Dermis microvascular lymphatic vessel endothelial cell (primary cell): Measurements from ENCODE around the gene GAGE10. TPM values are rescaled to one million over a fixed set of nuclear protein-coding genes. Genes with fewer than 3 reads are reported as not detected.
"Not testable (repeated sequence)": the region's sequence is repeated elsewhere in the genome, so short reads cannot be mapped to it uniquely, and the experiment has no call there.

Experiments used
- DNase-seq, 2 donors: peaks; one replicate each; pipeline versions ENCODE4 v3.0.0 to v3.0.0-alpha.2; 2010; ENCODE audit warnings: low read depth in 2 of 2
- total RNA-seq: library from RNA; depleted of rRNA; stranded (reverse); fragments of >200 nt; gene quantifications from 2 replicates; pipeline ENCODE4 v1.2.1, GENCODE V29; 2014

GAGE10 gene
- total RNA-seq, 1 donor from 2014 or later, result not detected

DNA sequence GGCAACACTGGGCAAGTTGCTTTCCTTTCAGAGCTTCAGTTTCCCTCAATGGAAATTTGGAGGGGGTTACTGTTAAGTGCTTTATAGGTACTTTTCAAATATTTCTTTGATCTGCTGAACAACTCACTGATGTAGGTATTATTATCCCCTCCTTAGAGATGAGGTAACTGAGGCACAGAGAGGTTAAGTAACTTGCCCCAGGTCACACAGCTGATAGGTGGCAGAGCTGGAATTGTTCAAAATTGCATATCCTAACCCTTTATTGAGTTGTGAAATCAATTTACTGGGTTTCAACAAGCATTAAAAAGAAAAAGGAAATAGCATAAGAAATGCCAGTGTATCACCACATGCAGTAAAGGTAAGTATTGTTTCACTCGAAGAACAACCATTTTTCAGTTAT lies 27.2 kb upstream of the GAGE10 start:
- no peak for DNase-seq

DNA sequence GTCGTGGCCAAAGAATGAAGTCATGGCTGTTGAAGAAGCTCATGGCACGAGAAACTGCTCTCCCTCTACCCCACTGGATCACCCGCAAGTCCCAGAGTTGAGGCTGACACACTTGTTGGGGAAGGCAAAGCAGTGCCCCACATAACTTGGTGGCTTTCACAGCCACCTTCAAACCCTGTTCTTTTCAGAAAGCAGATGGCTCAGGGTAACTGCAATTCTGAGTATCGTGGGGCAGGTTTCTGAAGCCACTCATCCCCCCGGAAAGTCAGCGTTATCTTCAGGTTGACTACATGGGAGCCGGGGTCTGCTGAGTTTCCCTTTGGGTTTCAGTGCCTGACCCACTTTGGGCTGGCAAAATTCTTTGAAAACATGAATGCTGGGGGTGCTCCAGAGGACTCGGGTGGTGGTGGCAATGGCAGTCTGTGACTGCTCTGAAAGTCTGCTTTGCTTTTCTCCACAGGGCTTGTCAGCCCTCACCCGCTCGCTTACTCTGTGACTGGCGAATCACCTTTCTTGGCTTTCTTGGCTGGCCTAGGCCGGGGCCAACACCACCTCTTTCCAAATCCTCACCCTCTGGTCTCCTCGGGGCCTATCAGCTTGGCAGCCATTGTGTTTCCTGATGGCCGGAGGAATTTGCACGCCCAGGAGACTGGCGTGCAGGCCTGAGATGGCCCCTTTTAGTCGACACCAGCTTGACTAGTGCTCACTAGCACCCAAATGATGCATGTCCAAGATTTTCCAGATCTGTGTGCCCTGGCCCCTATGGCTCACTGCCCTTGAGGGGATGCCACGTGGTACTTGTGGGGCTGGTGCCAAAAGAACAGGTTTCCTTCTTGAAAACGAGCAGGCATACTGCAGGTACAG lies 26.5 kb upstream of the GAGE10 start:
- DNase-seq, result no peak

DNA sequence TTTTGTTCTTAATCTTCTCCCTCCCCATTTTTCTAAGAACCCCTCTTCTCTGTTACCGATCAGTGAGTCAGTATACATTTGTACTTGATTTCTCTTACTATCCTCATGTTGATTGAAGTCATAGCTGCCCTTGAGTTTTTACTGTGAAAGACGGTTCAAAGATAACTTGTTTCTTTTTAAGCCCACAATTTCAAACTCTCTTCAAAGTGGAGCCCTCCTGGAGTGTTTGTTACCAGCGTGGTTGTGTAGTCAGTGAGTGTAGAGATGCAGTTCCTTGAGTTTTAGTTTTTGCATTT lies 26.0 kb upstream of the GAGE10 start:
- DNase-seq, result no peak

GRCh38 chrX:49278081-49278480 lies 25.4 kb upstream of the GAGE10 start:
- no peak for DNase-seq

- DNase-seq, result no peak
Measured at GRCh38 chrX:49282647-49283011, 20.8 kb upstream of the GAGE10 start.

GRCh38 chrX:49284212-49284611 lies 19.2 kb upstream of the GAGE10 start:
- DNase-seq, result no peak

- DNase-seq, result no peak
Measured at GRCh38 chrX:49286136-49286535, 17.3 kb upstream of the GAGE10 start.

DNA sequence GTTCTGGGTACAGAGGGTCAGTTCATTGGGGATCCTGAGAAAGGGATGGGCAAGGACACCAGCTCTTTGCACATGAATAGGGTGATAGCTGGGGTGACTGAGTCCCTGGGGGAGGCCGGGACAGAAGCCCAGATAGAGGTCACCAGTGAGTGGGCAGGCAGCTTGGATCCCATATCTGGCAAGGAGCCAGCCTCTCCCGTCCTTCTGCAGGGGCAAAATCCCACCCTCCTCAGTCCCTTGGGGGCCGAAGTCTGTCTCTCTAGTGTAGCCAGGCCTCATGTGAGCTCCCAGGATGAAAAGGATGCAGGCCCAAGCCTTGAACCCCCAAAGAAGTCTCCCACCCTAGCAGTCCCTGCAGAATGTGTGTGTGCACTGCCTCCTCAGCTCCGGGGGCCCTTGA lies 16.9 kb upstream of the GAGE10 start:
- DNase-seq, result no peak

GRCh38 chrX:49287665-49288064 lies 15.8 kb upstream of the GAGE10 start:
- DNase-seq, result no peak

DNA sequence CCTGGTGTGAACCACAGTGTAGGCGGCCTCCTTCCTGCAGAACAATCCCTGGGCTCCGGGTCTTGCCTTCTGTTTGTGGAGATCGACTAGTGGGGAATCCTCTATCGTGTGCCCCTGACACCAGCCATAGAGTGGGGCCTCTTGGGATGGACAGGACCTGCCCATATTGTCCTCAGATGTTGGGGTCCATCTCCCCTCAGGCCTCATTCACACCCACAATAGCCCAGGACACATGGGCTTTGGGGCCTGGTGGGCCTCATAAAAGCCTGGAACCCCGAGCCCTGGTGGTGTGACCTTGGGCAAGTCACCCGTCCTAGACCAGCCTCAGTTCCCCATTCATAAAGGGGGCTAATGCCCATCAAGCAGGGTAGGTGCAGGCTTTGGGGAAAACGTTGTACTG lies 13.2 kb upstream of the GAGE10 start:
- no peak for DNase-seq

DNA sequence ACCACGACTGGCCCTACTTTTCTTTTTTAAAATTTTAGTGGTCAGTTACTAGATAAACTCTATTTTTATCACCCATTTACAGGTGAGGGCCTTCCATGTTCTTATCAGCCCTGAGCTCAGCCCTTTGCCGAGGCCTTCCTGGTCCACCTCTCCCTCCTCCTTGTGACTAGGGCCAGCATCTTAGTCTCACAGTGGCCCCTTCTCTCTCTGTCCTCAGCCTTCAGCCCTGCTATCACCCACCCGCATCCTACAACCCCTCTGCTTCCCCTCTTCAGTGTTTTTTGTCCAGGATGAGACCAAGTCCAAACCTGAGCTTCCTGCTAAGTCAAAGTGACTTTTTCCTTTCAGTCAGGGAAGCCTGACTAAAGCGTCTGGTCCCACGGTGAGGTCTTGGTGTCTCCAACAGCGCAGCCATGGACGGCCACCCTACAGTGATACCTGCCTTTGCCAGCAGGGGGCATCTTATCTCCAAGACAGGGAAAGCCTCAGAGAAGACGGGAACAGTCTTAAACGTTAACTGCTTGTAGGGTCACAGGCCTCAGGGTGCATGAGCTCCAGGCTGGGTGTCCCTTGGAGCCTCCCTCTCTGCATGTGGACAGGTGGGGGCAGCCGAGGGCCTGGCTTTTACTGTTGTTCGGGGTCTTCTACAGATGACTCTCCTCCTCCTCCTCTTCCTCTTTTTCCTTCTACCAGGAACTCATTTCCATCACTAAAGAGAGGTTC lies 11.7 kb upstream of the GAGE10 start:
- DNase-seq, result peak in 1 of 2 donors; percentile 50

DNA sequence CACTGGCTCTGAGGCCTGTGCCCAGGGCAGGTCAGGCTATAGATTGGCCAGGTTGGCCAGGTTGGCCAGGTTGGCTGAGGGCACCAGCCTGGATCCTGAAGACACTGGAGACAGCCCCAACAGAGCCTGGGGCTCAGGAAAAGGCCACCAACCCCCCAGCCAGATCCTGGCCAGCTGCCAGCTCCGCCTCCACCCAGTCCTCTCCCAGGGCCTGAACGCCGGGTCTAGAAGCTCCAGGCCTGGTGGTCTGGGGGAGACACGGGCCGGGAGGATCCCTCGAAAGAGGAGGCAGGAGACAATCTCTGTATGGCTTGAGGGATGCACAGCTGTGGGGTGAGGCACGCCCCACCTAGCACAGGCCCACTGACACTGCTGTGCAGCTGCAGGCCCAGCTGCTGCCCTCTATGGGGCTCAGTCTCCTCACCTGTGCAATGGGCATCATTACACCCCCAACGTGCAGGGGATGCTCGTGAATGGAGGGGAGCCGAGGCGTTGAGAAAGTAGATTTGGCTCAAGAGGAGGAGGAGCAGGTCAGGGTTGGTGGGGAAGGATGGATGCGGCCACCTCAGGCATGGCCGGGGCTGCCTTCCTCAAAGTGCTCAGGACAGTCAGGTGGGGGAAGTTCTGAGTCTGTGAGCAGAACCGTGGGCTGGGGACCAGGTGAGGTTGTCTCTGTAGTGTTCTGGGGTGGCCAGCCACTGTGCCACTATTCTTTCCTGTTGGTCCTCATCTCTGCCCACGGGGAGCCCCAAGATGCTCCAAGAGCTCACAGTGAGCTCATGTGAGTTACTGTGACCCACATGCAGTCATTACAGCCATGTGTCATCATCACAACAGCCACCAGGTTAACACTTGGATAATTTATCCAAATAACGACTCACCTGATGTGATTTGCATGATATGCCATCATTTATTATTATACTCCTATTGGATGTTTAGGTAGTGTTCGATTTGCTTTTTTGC lies 10.8 kb upstream of the GAGE10 start:
- DNase-seq, result no peak

GRCh38 chrX:49299293-49299692 lies 4.2 kb upstream of the GAGE10 start:
- DNase-seq, result not testable (repeated sequence)

- DNase-seq, result no peak
Measured at GRCh38 chrX:49300703-49301102, 2.7 kb upstream of the GAGE10 start.

GRCh38 chrX:49307775-49308174 lies 4.3 kb downstream of the GAGE10 start:
- not testable (repeated sequence) for DNase-seq

DNA sequence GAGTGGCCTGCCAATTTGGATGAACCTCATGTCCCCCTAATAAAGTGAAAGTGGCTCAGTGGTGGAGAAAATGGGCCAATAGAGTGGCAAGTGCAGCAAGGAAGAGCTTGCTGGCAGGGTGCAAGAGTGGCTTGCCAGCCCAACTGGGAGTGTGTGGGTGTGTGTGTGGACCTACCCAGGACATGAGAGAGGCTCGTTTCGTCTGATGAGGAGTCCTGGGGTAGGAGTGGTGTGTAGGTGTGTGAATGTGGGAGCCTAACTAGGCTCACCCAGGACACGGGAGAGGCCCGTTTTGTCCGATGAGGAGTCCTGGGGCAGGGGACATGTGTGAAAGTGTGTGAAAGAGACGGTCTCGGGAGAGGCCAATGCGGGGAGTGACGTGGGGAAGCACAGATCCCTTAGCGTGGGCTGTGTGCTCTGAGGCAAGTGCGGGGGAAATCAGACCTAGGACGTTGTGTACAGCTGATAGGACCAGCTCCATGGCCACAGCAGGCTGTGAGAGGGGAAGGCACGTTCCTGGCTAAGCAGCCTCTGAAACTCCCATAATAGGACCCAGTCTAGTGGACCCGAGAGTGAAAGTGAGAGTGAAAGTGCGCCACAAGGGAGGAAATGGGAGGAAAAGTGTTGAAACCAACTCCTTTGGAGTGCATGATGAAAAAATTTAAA lies 5.3 kb downstream of the GAGE10 start:
- no peak for DNase-seq

- peak in 1 of 2 donors; percentile 2 for DNase-seq
Measured at GRCh38 chrX:49309401-49309981, 6.0 kb downstream of the GAGE10 start.

- DNase-seq, result no peak
Measured at GRCh38 chrX:49310371-49310770, 6.9 kb downstream of the GAGE10 start.

GRCh38 chrX:49312176-49312575 lies 8.7 kb downstream of the GAGE10 start:
- no peak for DNase-seq

GRCh38 chrX:49316085-49316484 lies 12.6 kb downstream of the GAGE10 start:
- no peak for DNase-seq

DNA sequence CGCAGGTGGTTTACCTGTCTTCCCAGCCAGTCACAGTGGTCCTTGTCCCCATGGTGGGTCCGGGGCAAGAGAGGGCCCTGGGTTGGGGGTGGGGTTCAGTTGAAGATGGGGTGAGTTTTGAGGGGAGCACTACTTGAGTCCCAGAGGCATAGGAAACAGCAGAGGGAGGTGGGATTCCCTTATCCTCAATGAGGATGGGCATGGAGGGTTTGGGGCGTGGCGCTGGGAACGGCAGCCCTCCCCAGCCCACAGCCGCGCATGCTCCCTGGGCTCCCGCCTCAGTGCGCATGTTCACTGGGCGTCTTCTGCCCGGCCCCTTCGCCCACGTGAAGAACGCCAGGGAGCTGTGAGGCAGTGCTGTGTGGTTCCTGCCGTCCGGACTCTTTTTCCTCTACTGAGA lies 18.3 kb downstream of the GAGE10 start, which contains the start of gene GAGE12J:
Gene GAGE12J (plus strand): TSS at position 301 of the 400 bp plus-strand sequence. CDS start 1,157 bp downstream, outside the sequence.
- DNase-seq, result not testable (repeated sequence)
